Body of pancreas (tissue), 4 donors: ENCODE results near the gene ZNF239. TPM values are rescaled to one million over a fixed set of nuclear protein-coding genes. Genes with fewer than 3 reads are reported as not detected.

Source experiments
- ATAC-seq: fragments of 150-250 bp; one replicate; pipeline ENCODE4 v1.9.1; 2016
- DNase-seq, 4 donors: peaks; one replicate each; pipeline ENCODE4 v3.0.0-alpha.2; 2019
- H3K27ac ChIP-seq, 4 donors: fragments of 200-600 bp; sonication (generic); 1 replicate in 3 of 4; 2 replicates in 1 of 4; pipeline versions ENCODE4 v1.5.1 to v1.6.1; 2016 to 2019; ENCODE audit warnings: mild to moderate bottlenecking in 1 of 4, mixed read lengths in 1 of 4, moderate library complexity in 1 of 4
- H3K27me3 ChIP-seq, 2 donors: fragments of 200-600 bp; sonication (generic); one replicate each; pipeline ENCODE4 v1.6.0; 2016; ENCODE audit warnings: mild to moderate bottlenecking in 1 of 2
- H3K36me3 ChIP-seq, 2 donors: fragments of 200-600 bp; sonication (generic); replicated peaks in 1 of 2; 2 replicates each; pipeline ENCODE4 v1.5.1; 2016; ENCODE audit warnings: low read depth in 2 of 2; ENCODE audit not compliant: insufficient read depth in 1 of 2
- H3K4me1 ChIP-seq: fragments of 200-600 bp; sonication (generic); one replicate; pipeline ENCODE4 v1.6.0; 2016
- H3K4me3 ChIP-seq, 2 donors: fragments of 200-600 bp; sonication (generic); 1 replicate in 1 of 2; 2 replicates in 1 of 2; pipeline ENCODE4 v1.5.1; 2016 to 2019
- H3K9me3 ChIP-seq, 3 donors: fragments of 200-600 bp; sonication (generic); 1 replicate in 2 of 3; 2 replicates in 1 of 3; pipeline ENCODE4 v1.5.1; 2016
- CTCF ChIP-seq, 7 experiments: fragments of 450-650 bp in 4 of 7; fragments of 200-600 bp in 3 of 7; sonication (generic) in 3 of 7; IDR thresholded peaks; one replicate each; pipeline ENCODE4 v1.5.1; 2016 to 2019; ENCODE audit warnings: antibody characterized with exemption in 7 of 7
- POLR2A ChIP-seq, 3 donors: fragments of 450-650 bp; IDR thresholded peaks; one replicate each; pipeline ENCODE4 v1.6.1; 2016; ENCODE audit warnings: antibody characterized with exemption in 3 of 3, mild to moderate bottlenecking in 2 of 3
- WGBS, 2 donors: methylation state at CpG; one replicate each; pipeline ENCODE4 v1.1.5; 2017; 5-methylcytosine and 5-hydroxymethylcytosine counted together
- intact Hi-C: fragments of 100-400 bp; cut with DNase I; formaldehyde crosslinking; loops from one replicate; pipeline ENCODE4 v1.15.1; 2023
- total RNA-seq, 2 donors: library from RNA; depleted of rRNA; stranded (reverse); fragments of >200 nt; gene quantifications; one replicate each; pipeline ENCODE4 v1.1.0, GENCODE V29; 2016

Gene ZNF239
- total RNA-seq, 2 donors from 2014 or later = 4.9 to 10.2 TPM

GRCh38 chr10:43524434-43525247, 49.8 kb downstream of the ZNF239 start:
- WGBS, 2 donors = 52 to 61% methylated on average over 1 of the region's 1 CpG
- no peak overlapping the region for H3K27ac ChIP-seq
- ATAC-seq (no peak), DNase-seq (no peak)
- H3K4me1 ChIP-seq = no peaks in the 10 kb centered on the region
- H3K9me3 ChIP-seq = peaks cover 0 to 42% (median 0%) of the 10 kb centered on the region in 3 donors
- no peak overlapping the region for H3K4me3 ChIP-seq
- intact Hi-C loops = no loop called here
- H3K27me3 ChIP-seq = no peaks in the 10 kb centered on the region
- no peaks in the 10 kb centered on the region for H3K36me3 ChIP-seq
- TF ChIP-seq POLR2A (IDR thresholded peaks at IDR 0.05) = no peak
- TF ChIP-seq CTCF (IDR thresholded peaks at IDR 0.05) = no peak

Other genes starting within 250 kb of the ZNF239 start
- gene FXYD4, start 203.0 kb downstream of the ZNF239 start, total RNA-seq = not detected
- gene HNRNPF, start 165.4 kb downstream of the ZNF239 start, total RNA-seq = 10 to 100 TPM; 33.6 to 80.9 TPM
- 1 to 10 TPM; 1.6 to 7.5 TPM for gene ZNF487, start 137.5 kb downstream of the ZNF239 start, total RNA-seq
- gene ZNF485, start 31.8 kb upstream of the ZNF239 start, total RNA-seq = 1 to 10 TPM; 9.6 to 9.9 TPM
- 10 to 100 TPM; 31.6 to 47.5 TPM for gene ZNF32, start 74.3 kb upstream of the ZNF239 start, total RNA-seq